Measurements from ENCODE around the gene FBXO42. TPM values are rescaled to one million over a fixed set of nuclear protein-coding genes. Genes with fewer than 3 reads are reported as not detected.
A peak's percentile ranks its signal among the peaks of the same experiment; 100 is the strongest.
"Not testable (repeated sequence)": the region's sequence is repeated elsewhere in the genome, so short reads cannot be mapped to it uniquely, and the experiment has no call there.

Gene FBXO42
- total and polyA plus RNA-seq, 8 donors: 4.3 to 35.4 (median 13.9) TPM

- intact Hi-C loops (cut with DNase I; ENCODE audit: low total_unique reads): no loop called here
- TF ChIP-seq EP300 (IDR thresholded peaks at IDR 0.05): no peak
- no peak for TF ChIP-seq POLR2A (IDR thresholded peaks at IDR 0.05)
- TF ChIP-seq POLR2AphosphoS5 (IDR thresholded peaks at IDR 0.05): no peak
- TF ChIP-seq CTCF (IDR thresholded peaks at IDR 0.05): no peak
- Histone ChIP-seq H3K27ac (peak overlapping the region; percentile 90 to 96 (median 93)), H3K36me3 (no peaks in the 10 kb centered on the region), H3K4me1 (peaks cover 17 to 41% (median 31%) of the 10 kb centered on the region in 4 donors), H3K9me3 (no peaks in the 10 kb centered on the region), H3K27me3 (no peaks in the 10 kb centered on the region), H3K4me3 (peak overlapping the region; percentile 66 to 97 (median 88))
- 33 to 55% (median 47%) methylated on average over 11 of the region's 11 CpGs for WGBS, 5 donors
- peak; percentile 27 to 43 for DNase-seq
These were observed 709 bp upstream of the FBXO42 start for GRCh38 chr1:16352842-16353535.

GRCh38 chr1:16351456-16351993 lies 755 bp downstream of the FBXO42 start:
- peak overlapping the region; percentile 90 to 96 (median 93) for H3K27ac ChIP-seq
- peak overlapping the region; percentile 66 to 97 (median 88) for H3K4me3 ChIP-seq
- no peak for TF ChIP-seq CTCF (IDR thresholded peaks at IDR 0.05)
- no peak for TF ChIP-seq EP300 (IDR thresholded peaks at IDR 0.05)
- TF ChIP-seq POLR2AphosphoS5 (IDR thresholded peaks at IDR 0.05): no peak
- no peak for TF ChIP-seq POLR2A (IDR thresholded peaks at IDR 0.05)
- no peaks in the 10 kb centered on the region for H3K36me3 ChIP-seq
- peaks cover 17 to 47% (median 32%) of the 10 kb centered on the region in 4 donors for H3K4me1 ChIP-seq
- DNase-seq: peak in 1 of 2 donors; percentile 69
- WGBS, 5 donors: 0 to 1% (median 0%) methylated on average over 20 of the region's 20 CpGs
- H3K9me3 ChIP-seq: no peaks in the 10 kb centered on the region
- intact Hi-C loops (cut with DNase I; ENCODE audit: low total_unique reads): no loop called here
- H3K27me3 ChIP-seq: no peaks in the 10 kb centered on the region

- Histone ChIP-seq H3K27me3 (no peaks in the 10 kb centered on the region), H3K4me3 (peak overlapping the region in 1 of 4 donors; percentile 7), H3K27ac (no peak overlapping the region), H3K9me3 (no peaks in the 10 kb centered on the region), H3K4me1 (peaks cover 17 to 54% (median 32%) of the 10 kb centered on the region in 4 donors), H3K36me3 (no peaks in the 10 kb centered on the region)
- DNase-seq: no peak
- intact Hi-C loops (cut with DNase I; ENCODE audit: low total_unique reads): loop anchor here (10.0 kb wide), 1 partner anchor 95 kb away; no protein-coding TSS in a partner anchor
- 32 to 50% (median 43%) methylated on average over 2 of the region's 2 CpGs for WGBS, 5 donors
- TF ChIP-seq CTCF (IDR thresholded peaks at IDR 0.05): no peak
- no peak for TF ChIP-seq POLR2A (IDR thresholded peaks at IDR 0.05)
- no peak for TF ChIP-seq POLR2AphosphoS5 (IDR thresholded peaks at IDR 0.05)
- TF ChIP-seq EP300 (IDR thresholded peaks at IDR 0.05): no peak
These were observed 2.4 kb downstream of the FBXO42 start for GRCh38 chr1:16349847-16350406.

- H3K36me3 ChIP-seq: no peaks in the 10 kb centered on the region
- TF ChIP-seq POLR2A (IDR thresholded peaks at IDR 0.05): no peak
- TF ChIP-seq EP300 (IDR thresholded peaks at IDR 0.05): no peak
- no peak for TF ChIP-seq CTCF (IDR thresholded peaks at IDR 0.05)
- no peak for TF ChIP-seq POLR2AphosphoS5 (IDR thresholded peaks at IDR 0.05)
- H3K27me3 ChIP-seq: no peaks in the 10 kb centered on the region
- WGBS, 5 donors: 91 to 95% (median 93%) methylated on average over 14 of the region's 14 CpGs
- peak overlapping the region in 1 of 5 donors; percentile 32 for H3K27ac ChIP-seq
- no peak for DNase-seq
- H3K4me1 ChIP-seq: peaks cover 17 to 54% (median 32%) of the 10 kb centered on the region in 4 donors
- intact Hi-C loops (cut with DNase I; ENCODE audit: low total_unique reads): loop anchor here (10.0 kb wide), 1 partner anchor 94 kb away; no protein-coding TSS in a partner anchor
- H3K4me3 ChIP-seq: no peak overlapping the region
- no peaks in the 10 kb centered on the region for H3K9me3 ChIP-seq
These were observed 3.7 kb downstream of the FBXO42 start for GRCh38 chr1:16348414-16349182.

- H3K4me3 ChIP-seq, DNase-seq, H3K27ac ChIP-seq, H3K27me3 ChIP-seq, H3K9me3 ChIP-seq, H3K36me3 ChIP-seq: not testable (repeated sequence)
- H3K4me1 ChIP-seq: peaks cover 0 to 30% (median 10%) of the 10 kb centered on the region in 4 donors
- 95 to 99% (median 96%) methylated on average over 6 of the region's 6 CpGs for WGBS, 5 donors
- intact Hi-C loops (cut with DNase I; ENCODE audit: low total_unique reads): loop anchor here (10.0 kb wide), 1 partner anchor 88 kb away; no protein-coding TSS in a partner anchor
These were observed 9.0 kb downstream of the FBXO42 start for GRCh38 chr1:16343276-16343675.

Measured in stomach (tissue), 9 donors.